Body of pancreas (tissue), 4 donors: ENCODE data around the gene CASZ1.

Experiments
- CTCF ChIP-seq, 7 experiments: fragments of 450-650 bp in 4 of 7; fragments of 200-600 bp in 3 of 7; sonication (generic) in 3 of 7; IDR thresholded peaks; one replicate each; pipeline ENCODE4 v1.5.1; 2016 to 2019; ENCODE audit warnings: antibody characterized with exemption in 7 of 7
- POLR2A ChIP-seq, 3 donors: fragments of 450-650 bp; IDR thresholded peaks; one replicate each; pipeline ENCODE4 v1.6.1; 2016; ENCODE audit warnings: antibody characterized with exemption in 3 of 3, mild to moderate bottlenecking in 2 of 3

GRCh38 chr1:10694633-10695627 is 101.5 kb downstream of the CASZ1 start:
- TF ChIP-seq CTCF (IDR thresholded peaks at IDR 0.05), result peak in 1 of 7 experiments; percentile 12
- peak in 1 of 3 donors; percentile 13 for TF ChIP-seq POLR2A (IDR thresholded peaks at IDR 0.05)
